Measurements from ENCODE around the gene CDC25C. TPM values are rescaled to one million over a fixed set of nuclear protein-coding genes. Genes with fewer than 3 reads are reported as not detected.
A peak's percentile ranks its signal among the peaks of the same experiment; 100 is the strongest.

CDC25C gene
- total RNA-seq, 1 experiment from 2014 or later = 11.1 TPM

- H3K4me3 ChIP-seq (ENCODE audit: low read length) = no peak overlapping the region
- H4K20me1 ChIP-seq (ENCODE audit: insufficient read depth, low read depth, low read length) = no peaks in the 10 kb centered on the region
- no peaks in the 10 kb centered on the region for H3K9me3 ChIP-seq (ENCODE audit: low read length)
- H3K9ac ChIP-seq (ENCODE audit: low read length) = no peak overlapping the region
- H3K79me2 ChIP-seq (ENCODE audit: low read length) = peaks cover 38% of the 10 kb centered on the region
- H3K27me3 ChIP-seq (ENCODE audit: low read length) = no peaks in the 10 kb centered on the region
- no peak for DNase-seq
- H3K36me3 ChIP-seq (ENCODE audit: insufficient read depth, low read length) = peaks cover 33% of the 10 kb centered on the region
- no peak overlapping the region for H3K27ac ChIP-seq (ENCODE audit: low read length)
- H2AFZ ChIP-seq (ENCODE audit: low read length) = no peak overlapping the region
- no peaks in the 10 kb centered on the region for H3K9me2 ChIP-seq (replicated peaks; ENCODE audit: insufficient read depth, low read length)
- no peak overlapping the region for H3K4me2 ChIP-seq (ENCODE audit: low read depth, low read length, poor library complexity, severe bottlenecking)
- peaks cover 15% of the 10 kb centered on the region for H3K4me1 ChIP-seq (ENCODE audit: low read length)
Measured at GRCh38 chr5:138351517-138351916, 19.9 kb upstream of the CDC25C start.

- H3K4me2 ChIP-seq (ENCODE audit: low read depth, low read length, poor library complexity, severe bottlenecking) = no peak overlapping the region
Measured at GRCh38 chr5:138351056-138351455, 19.5 kb upstream of the CDC25C start.

GRCh38 chr5:138350563-138350890 is 18.9 kb upstream of the CDC25C start:
- H3K9ac ChIP-seq (ENCODE audit: low read length) = no peak overlapping the region

More at GRCh38 chr5:138351056-138351455, 19.5 kb upstream of the CDC25C start:
- Histone ChIP-seq H3K27ac (ENCODE audit: low read length) (no peak overlapping the region), H3K9me3 (ENCODE audit: low read length) (no peaks in the 10 kb centered on the region), H3K9ac (ENCODE audit: low read length) (no peak overlapping the region), H3K36me3 (ENCODE audit: insufficient read depth, low read length) (peaks cover 33% of the 10 kb centered on the region), H3K4me3 (ENCODE audit: low read length) (no peak overlapping the region), H2AFZ (ENCODE audit: low read length) (no peak overlapping the region), H3K9me2 (replicated peaks; ENCODE audit: insufficient read depth, low read length) (no peaks in the 10 kb centered on the region), H3K27me3 (ENCODE audit: low read length) (no peaks in the 10 kb centered on the region), H4K20me1 (ENCODE audit: insufficient read depth, low read depth, low read length) (no peaks in the 10 kb centered on the region), H3K4me1 (ENCODE audit: low read length) (peaks cover 15% of the 10 kb centered on the region), H3K79me2 (ENCODE audit: low read length) (peaks cover 34% of the 10 kb centered on the region)
- no peak for DNase-seq

GRCh38 chr5:138349852-138350562 is 18.4 kb upstream of the CDC25C start:
- H3K36me3 ChIP-seq (ENCODE audit: insufficient read depth, low read length) = peaks cover 39% of the 10 kb centered on the region

More at GRCh38 chr5:138350563-138350890, 18.9 kb upstream of the CDC25C start:
- Histone ChIP-seq H3K4me1 (ENCODE audit: low read length) (peaks cover 15% of the 10 kb centered on the region), H3K27me3 (ENCODE audit: low read length) (no peaks in the 10 kb centered on the region), H2AFZ (ENCODE audit: low read length) (no peak overlapping the region), H3K36me3 (ENCODE audit: insufficient read depth, low read length) (peaks cover 34% of the 10 kb centered on the region), H3K4me2 (ENCODE audit: low read depth, low read length, poor library complexity, severe bottlenecking) (no peak overlapping the region), H3K79me2 (ENCODE audit: low read length) (peaks cover 29% of the 10 kb centered on the region), H3K9me3 (ENCODE audit: low read length) (no peaks in the 10 kb centered on the region), H4K20me1 (ENCODE audit: insufficient read depth, low read depth, low read length) (no peaks in the 10 kb centered on the region), H3K4me3 (ENCODE audit: low read length) (no peak overlapping the region), H3K27ac (ENCODE audit: low read length) (no peak overlapping the region), H3K9me2 (replicated peaks; ENCODE audit: insufficient read depth, low read length) (no peaks in the 10 kb centered on the region)
- no peak for DNase-seq

GRCh38 chr5:138346889-138347288 is 15.3 kb upstream of the CDC25C start:
- Histone ChIP-seq H3K9ac (ENCODE audit: low read length) (no peak overlapping the region), H3K36me3 (ENCODE audit: insufficient read depth, low read length) (peaks cover 52% of the 10 kb centered on the region), H4K20me1 (ENCODE audit: insufficient read depth, low read depth, low read length) (no peaks in the 10 kb centered on the region)

More at GRCh38 chr5:138349852-138350562, 18.4 kb upstream of the CDC25C start:
- Histone ChIP-seq H2AFZ (ENCODE audit: low read length) (no peak overlapping the region), H3K9ac (ENCODE audit: low read length) (no peak overlapping the region), H3K9me3 (ENCODE audit: low read length) (no peaks in the 10 kb centered on the region), H3K4me3 (ENCODE audit: low read length) (no peak overlapping the region), H3K4me2 (ENCODE audit: low read depth, low read length, poor library complexity, severe bottlenecking) (no peak overlapping the region), H3K79me2 (ENCODE audit: low read length) (peaks cover 23% of the 10 kb centered on the region), H3K4me1 (ENCODE audit: low read length) (peaks cover 12% of the 10 kb centered on the region), H3K27ac (ENCODE audit: low read length) (0 out of 2 replicates have a peak overlapping the region, but pooled peaks have one; percentile 19), H4K20me1 (ENCODE audit: insufficient read depth, low read depth, low read length) (no peaks in the 10 kb centered on the region), H3K27me3 (ENCODE audit: low read length) (no peaks in the 10 kb centered on the region), H3K9me2 (replicated peaks; ENCODE audit: insufficient read depth, low read length) (no peaks in the 10 kb centered on the region)
- DNase-seq = no peak

GRCh38 chr5:138344887-138345622 is 13.5 kb upstream of the CDC25C start:
- H3K9me2 ChIP-seq (replicated peaks; ENCODE audit: insufficient read depth, low read length) = no peaks in the 10 kb centered on the region
- peaks cover under 1% of the 10 kb centered on the region; the same call in 1 of the 2 replicates for H4K20me1 ChIP-seq (ENCODE audit: insufficient read depth, low read depth, low read length)
- H3K27ac ChIP-seq (ENCODE audit: low read length) = no peak overlapping the region
- no peaks in the 10 kb centered on the region for H3K27me3 ChIP-seq (ENCODE audit: low read length)
- peaks cover 59% of the 10 kb centered on the region for H3K36me3 ChIP-seq (ENCODE audit: insufficient read depth, low read length)
- H3K9me3 ChIP-seq (ENCODE audit: low read length) = no peaks in the 10 kb centered on the region
- no peak for DNase-seq
- H3K4me2 ChIP-seq (ENCODE audit: low read depth, low read length, poor library complexity, severe bottlenecking) = no peak overlapping the region
- no peak overlapping the region for H3K4me3 ChIP-seq (ENCODE audit: low read length)
- H2AFZ ChIP-seq (ENCODE audit: low read length) = no peak overlapping the region
- H3K79me2 ChIP-seq (ENCODE audit: low read length) = peaks cover 29% of the 10 kb centered on the region
- H3K9ac ChIP-seq (ENCODE audit: low read length) = no peak overlapping the region
- H3K4me1 ChIP-seq (ENCODE audit: low read length) = peaks cover 3% of the 10 kb centered on the region

More at GRCh38 chr5:138346889-138347288, 15.3 kb upstream of the CDC25C start:
- Histone ChIP-seq H3K4me1 (ENCODE audit: low read length) (no peaks in the 10 kb centered on the region), H2AFZ (ENCODE audit: low read length) (no peak overlapping the region), H3K4me2 (ENCODE audit: low read depth, low read length, poor library complexity, severe bottlenecking) (no peak overlapping the region), H3K9me3 (ENCODE audit: low read length) (no peaks in the 10 kb centered on the region), H3K79me2 (ENCODE audit: low read length) (peaks cover 11% of the 10 kb centered on the region), H3K27me3 (ENCODE audit: low read length) (no peaks in the 10 kb centered on the region), H3K4me3 (ENCODE audit: low read length) (no peak overlapping the region), H3K27ac (ENCODE audit: low read length) (no peak overlapping the region), H3K9me2 (replicated peaks; ENCODE audit: insufficient read depth, low read length) (no peaks in the 10 kb centered on the region)
- no peak for DNase-seq

- Histone ChIP-seq H3K27me3 (ENCODE audit: low read length) (no peaks in the 10 kb centered on the region), H2AFZ (ENCODE audit: low read length) (no peak overlapping the region), H3K4me3 (ENCODE audit: low read length) (peak overlapping the region; percentile 85; the same call in 1 of the 2 replicates), H4K20me1 (ENCODE audit: insufficient read depth, low read depth, low read length) (peaks cover 18% of the 10 kb centered on the region; the same call in 1 of the 2 replicates), H3K27ac (ENCODE audit: low read length) (peak overlapping the region; percentile 72; the same call in 1 of the 2 replicates), H3K9me3 (ENCODE audit: low read length) (no peaks in the 10 kb centered on the region), H3K36me3 (ENCODE audit: insufficient read depth, low read length) (peaks cover 29% of the 10 kb centered on the region), H3K4me1 (ENCODE audit: low read length) (peaks cover 22% of the 10 kb centered on the region), H3K4me2 (ENCODE audit: low read depth, low read length, poor library complexity, severe bottlenecking) (peak overlapping the region; percentile 92), H3K79me2 (ENCODE audit: low read length) (peaks cover 49% of the 10 kb centered on the region), H3K9ac (ENCODE audit: low read length) (peak overlapping the region; percentile 86), H3K9me2 (replicated peaks; ENCODE audit: insufficient read depth, low read length) (no peaks in the 10 kb centered on the region)
- no peak for DNase-seq
Measured at GRCh38 chr5:138340008-138340407, 8.4 kb upstream of the CDC25C start.

GRCh38 chr5:138339464-138339863 is 7.9 kb upstream of the CDC25C start:
- peak overlapping the region; percentile 72; the same call in 1 of the 2 replicates for H3K27ac ChIP-seq (ENCODE audit: low read length)

More at GRCh38 chr5:138339464-138339863, 7.9 kb upstream of the CDC25C start:
- no peaks in the 10 kb centered on the region for H3K27me3 ChIP-seq (ENCODE audit: low read length)
- peaks cover 49% of the 10 kb centered on the region for H3K79me2 ChIP-seq (ENCODE audit: low read length)
- peak overlapping the region; percentile 85 for H3K4me3 ChIP-seq (ENCODE audit: low read length)
- no peaks in the 10 kb centered on the region for H3K9me3 ChIP-seq (ENCODE audit: low read length)
- no peak overlapping the region for H2AFZ ChIP-seq (ENCODE audit: low read length)
- H3K9me2 ChIP-seq (replicated peaks; ENCODE audit: insufficient read depth, low read length) = no peaks in the 10 kb centered on the region
- H4K20me1 ChIP-seq (ENCODE audit: insufficient read depth, low read depth, low read length) = peaks cover 18% of the 10 kb centered on the region; the same call in 1 of the 2 replicates
- peak; percentile 53 for DNase-seq
- peaks cover 26% of the 10 kb centered on the region for H3K36me3 ChIP-seq (ENCODE audit: insufficient read depth, low read length)
- H3K4me1 ChIP-seq (ENCODE audit: low read length) = peaks cover 22% of the 10 kb centered on the region
- peak overlapping the region; percentile 92 for H3K4me2 ChIP-seq (ENCODE audit: low read depth, low read length, poor library complexity, severe bottlenecking)
- peak overlapping the region; percentile 86 for H3K9ac ChIP-seq (ENCODE audit: low read length)

All from Karpas-422 (cell line).